HG03103 (cell line): ENCODE data around the gene SNX19.
A peak's percentile ranks its signal among the peaks of the same experiment; 100 is the strongest.
"Not testable (repeated sequence)": the region's sequence is repeated elsewhere in the genome, so short reads cannot be mapped to it uniquely, and the experiment has no call there.

Experiments used
- ATAC-seq: cut with Tn5 transposase; IDR thresholded peaks from one replicate; pipeline ENCODE4 v1.9.1; 2021; ENCODE audit warnings: low read depth; ENCODE audit not compliant: unreplicated experiment

Gene SNX19

DNA sequence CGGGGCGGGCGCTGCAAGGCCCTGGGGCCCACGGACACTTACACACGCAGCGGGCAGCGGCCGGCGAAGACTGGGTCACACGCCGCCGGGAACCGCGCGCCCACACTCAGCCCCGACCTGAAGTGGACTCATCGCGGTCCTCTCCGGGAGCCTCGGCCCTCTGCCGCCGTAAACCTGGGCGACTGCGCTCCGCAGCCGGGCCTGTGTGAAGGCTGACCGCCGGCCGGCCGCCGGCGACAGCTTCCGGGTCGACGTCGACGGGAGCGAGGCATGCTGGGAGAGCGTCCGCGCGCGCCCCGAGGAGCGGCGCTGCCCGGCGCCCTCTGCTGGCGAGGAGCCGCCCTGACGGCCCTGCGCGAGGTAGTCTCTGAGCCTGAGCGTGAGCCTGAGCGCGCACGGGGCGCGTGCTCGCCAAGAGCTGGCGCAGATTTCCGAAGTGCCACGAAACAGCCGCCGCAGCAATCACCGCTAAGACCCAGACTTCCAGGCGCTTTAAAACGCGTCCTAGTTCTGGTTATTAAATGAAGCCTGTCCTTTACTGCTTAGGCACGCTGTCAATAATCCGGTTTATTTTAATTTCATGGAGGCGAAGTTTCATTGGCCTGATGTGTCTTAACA, at the start of gene SNX19:
SNX19 (minus strand) TSS at position 242 of the 618 bp plus-strand sequence. CDS start 540 bp downstream, outside the sequence.
- ATAC-seq: peak; percentile 99

GRCh38 chr11:130964058-130964792, 47.9 kb upstream of the SNX19 start:
- ATAC-seq: no peak

GRCh38 chr11:130947889-130948288, 31.6 kb upstream of the SNX19 start:
- ATAC-seq: no peak

- ATAC-seq: no peak
These were observed 31.2 kb upstream of the SNX19 start for GRCh38 chr11:130947481-130947880.

- ATAC-seq: no peak
These were observed 30.8 kb upstream of the SNX19 start for GRCh38 chr11:130947058-130947457.

DNA sequence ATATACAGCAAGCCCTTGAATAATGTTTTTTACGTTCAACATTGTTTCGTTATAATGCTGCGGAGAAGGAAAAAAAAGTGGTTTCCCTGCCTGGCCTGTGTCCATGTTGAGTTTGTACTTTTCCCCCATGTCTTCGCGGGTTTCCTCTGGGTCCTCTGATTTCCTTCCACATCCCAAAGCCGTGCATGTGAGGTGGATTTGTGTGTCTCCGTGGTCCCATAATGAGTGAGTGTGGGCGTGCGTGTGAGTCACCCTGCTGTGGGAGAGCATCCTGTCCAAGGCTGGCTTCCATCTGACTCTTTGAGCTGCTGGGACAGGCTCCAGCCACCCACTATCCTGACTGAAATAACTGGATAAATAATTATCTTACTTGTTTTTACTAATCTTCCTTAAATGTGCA, 29.6 kb upstream of the SNX19 start:
- ATAC-seq: no peak

- ATAC-seq: no peak
These were observed 24.4 kb upstream of the SNX19 start for GRCh38 chr11:130940706-130941105.

DNA sequence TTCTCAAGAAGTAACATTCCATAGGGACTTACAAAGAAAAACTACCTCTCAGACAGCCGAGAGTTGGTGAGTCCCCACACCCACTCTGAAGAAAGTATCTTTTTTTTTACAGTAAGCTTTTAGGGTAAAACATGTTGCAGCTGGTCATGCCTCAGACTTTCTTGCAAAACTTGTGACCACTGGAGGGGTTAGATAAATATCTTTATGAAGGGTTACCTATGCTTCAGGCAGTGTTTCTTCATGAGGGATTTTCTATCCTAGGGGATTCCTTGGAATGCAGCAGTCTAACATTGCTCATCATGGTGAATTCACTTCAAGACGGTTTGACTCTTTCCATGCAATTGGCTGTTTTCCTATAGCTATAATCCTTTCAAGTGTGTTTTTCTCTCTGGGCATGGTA, 20.8 kb upstream of the SNX19 start:
- ATAC-seq: no peak

DNA sequence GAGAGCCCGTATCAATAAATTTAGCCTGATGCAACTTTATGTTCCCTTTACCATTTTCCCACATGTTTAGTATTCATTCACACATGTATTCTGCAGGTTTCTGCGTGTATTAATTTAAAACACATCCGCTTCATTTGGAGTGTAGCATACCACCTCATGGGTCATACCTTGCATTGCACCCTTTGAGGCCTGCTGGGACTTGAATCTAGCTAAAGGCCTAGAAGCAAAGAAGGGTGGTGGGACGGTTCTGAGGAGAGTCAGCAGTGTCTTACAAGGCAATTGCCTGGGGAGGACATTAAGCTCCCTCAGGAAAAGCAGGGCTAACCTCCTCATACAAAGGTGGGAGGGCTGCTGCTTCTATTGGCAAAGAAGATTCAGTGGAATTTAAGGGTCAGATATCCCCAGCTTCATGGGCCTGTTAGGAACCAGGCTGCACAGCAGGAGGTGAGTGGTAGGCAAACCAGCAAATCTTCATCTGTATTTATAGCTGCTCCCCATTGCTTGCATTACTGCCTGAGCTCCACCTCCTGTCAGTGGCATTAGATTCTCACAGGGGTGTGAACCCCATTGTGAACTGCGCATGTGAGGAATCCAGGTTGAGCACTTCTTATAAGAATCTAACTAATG, 15.9 kb upstream of the SNX19 start:
- no peak for ATAC-seq

GRCh38 chr11:130924750-130925149, 8.5 kb upstream of the SNX19 start:
- no peak for ATAC-seq

- ATAC-seq: not testable (repeated sequence)
These were observed 4.3 kb upstream of the SNX19 start for GRCh38 chr11:130920612-130921011.

GRCh38 chr11:130918081-130918480, 1.8 kb upstream of the SNX19 start:
- no peak for ATAC-seq

DNA sequence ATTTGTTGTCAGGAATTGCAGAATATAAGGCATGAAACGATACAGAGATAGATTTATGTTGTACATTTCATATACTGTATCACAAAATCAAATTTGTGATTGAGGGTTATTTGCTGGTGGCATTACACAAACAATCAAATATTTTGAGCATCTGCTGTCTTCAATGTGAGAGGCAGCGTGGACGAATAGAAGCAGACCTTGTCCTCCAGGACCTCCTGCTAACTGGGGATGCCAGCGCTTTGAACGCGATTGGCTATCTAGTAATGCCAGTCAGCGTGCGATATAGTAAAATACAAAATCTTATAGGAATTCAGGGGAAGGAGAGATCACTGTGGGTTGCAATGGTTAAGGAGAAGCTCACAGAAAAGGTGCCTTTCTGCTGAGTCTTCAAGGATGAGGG, 631 bp upstream of the SNX19 start:
- ATAC-seq: no peak

GRCh38 chr11:130915603-130916237, 559 bp downstream of the SNX19 start:
- no peak for ATAC-seq

GRCh38 chr11:130913268-130913667, 3.0 kb downstream of the SNX19 start:
- ATAC-seq: no peak

DNA sequence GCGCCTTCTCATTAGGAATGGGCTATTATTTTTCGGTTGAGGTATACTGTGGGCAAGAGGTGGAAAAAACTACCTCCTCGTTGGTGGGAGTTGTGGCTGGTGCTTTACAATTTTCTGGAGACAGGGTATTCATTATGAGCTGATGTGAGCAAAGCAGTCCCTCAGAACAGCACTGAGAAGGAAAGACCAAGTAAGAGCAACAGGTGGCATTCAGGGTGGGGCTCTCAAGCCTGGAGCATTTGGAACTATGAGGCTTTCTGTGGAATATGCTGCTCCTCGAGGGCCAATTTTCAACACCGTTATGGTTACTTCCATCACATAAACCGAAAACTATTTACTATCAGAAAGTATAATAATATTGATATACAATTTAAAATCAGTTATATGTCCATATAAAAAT, 3.7 kb downstream of the SNX19 start:
- no peak for ATAC-seq

- ATAC-seq: no peak
These were observed 5.0 kb downstream of the SNX19 start for GRCh38 chr11:130911306-130911705.

GRCh38 chr11:130909650-130910049, 6.6 kb downstream of the SNX19 start:
- no peak for ATAC-seq

DNA sequence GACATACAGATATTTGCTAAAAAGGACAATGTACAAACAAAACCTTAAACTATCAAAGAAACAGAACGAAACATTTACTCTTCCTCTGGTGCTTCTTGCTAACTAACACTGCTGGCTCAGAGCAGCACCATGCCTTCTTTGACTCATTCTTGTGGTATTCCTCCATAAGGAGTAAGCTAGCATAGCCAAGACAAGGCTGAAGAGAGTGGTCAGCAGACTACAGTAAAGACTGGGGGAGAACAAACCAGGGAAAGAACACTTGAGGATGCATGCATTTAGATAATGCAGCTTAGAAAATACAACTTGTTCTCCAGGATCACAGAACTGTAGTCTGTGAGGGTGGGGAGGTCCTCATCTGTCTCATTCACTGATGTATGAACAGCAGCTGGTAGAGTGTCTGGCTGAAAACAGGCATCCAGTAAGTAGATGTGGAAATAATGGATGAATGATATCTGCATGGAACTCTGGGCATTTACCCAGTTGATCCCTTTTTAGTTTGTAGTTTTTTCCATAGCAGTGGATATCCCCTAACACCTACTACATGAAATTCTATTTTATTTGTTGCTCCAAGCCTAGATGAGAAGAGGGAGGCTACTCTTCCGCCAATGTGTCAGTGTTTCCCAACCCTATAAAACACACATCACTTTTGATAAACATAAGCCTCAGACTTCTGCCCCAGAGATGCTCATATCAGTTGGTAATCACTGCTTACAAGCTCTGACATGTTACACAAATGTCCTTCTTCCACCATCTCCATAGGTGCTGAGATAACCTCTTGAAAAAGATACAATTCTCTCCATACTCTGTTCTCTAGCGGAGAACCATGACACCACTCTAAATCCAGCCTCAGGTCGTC, 7.3 kb downstream of the SNX19 start:
- no peak for ATAC-seq

DNA sequence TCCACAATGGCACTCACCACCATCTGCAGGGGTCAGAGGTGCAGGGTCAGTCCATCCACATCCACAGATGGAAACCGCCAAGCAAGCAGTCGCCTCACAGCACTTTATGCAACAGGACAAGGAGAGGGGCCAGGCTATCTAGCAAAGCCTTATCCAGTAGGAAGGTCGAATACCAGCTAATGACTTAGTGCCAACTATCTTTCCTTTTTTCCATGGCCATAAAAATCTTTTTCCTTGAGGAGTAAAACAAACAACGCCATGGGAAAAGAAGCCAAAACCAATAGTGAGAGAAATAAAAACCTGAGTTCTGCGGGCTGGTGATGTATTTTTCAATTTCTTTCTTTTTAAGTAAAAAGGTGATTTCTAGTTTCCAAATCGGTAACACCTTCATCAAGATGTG, 8.2 kb downstream of the SNX19 start:
- no peak for ATAC-seq
